Neural cell (in vitro differentiated cells): ENCODE measurements around the gene TOP1. TPM values are rescaled to one million over a fixed set of nuclear protein-coding genes. Genes with fewer than 3 reads are reported as not detected.

Experiments used
- H2AFZ ChIP-seq: fragments of 200-600, 300-800 bp; sonication (generic), shearing (Covaris generic); 2 replicates; pipeline ENCODE4 v1.6.0; 2014; ENCODE audit warnings: low read depth, mild to moderate bottlenecking, antibody characterized with exemption, low read length, moderate library complexity
- H3F3A ChIP-seq: fragments of 200-600 bp; shearing (Covaris generic); 2 replicates; pipeline ENCODE4 v1.6.1; 2016; ENCODE audit warnings: mild to moderate bottlenecking, moderate library complexity, mixed read lengths, antibody characterized with exemption, low read length; ENCODE audit not compliant: insufficient read depth, poor library complexity, severe bottlenecking
- H3K27ac ChIP-seq: fragments of 200-600, 300-800 bp; sonication (generic), shearing (Covaris generic); 2 replicates; pipeline ENCODE4 v1.5.1; 2014; ENCODE audit warnings: mild to moderate bottlenecking, low read length, moderate library complexity
- H3K27me3 ChIP-seq: fragments of 300-800, 200-600 bp; sonication (generic), shearing (Covaris generic); 2 replicates; pipeline ENCODE4 v1.6.0; 2014; ENCODE audit warnings: mild to moderate bottlenecking, low read depth, low read length, moderate library complexity; ENCODE audit not compliant: insufficient read depth
- H3K36me3 ChIP-seq: fragments of 300-800, 200-600 bp; sonication (generic), shearing (Covaris generic); 2 replicates; pipeline ENCODE4 v1.5.1; 2014; ENCODE audit warnings: mild to moderate bottlenecking, antibody characterized with exemption, low read length, moderate library complexity; ENCODE audit not compliant: insufficient read depth
- H3K4me2 ChIP-seq: fragments of 300-800, 200-600 bp; sonication (generic), shearing (Covaris generic); 2 replicates; pipeline ENCODE4 v1.6.0; 2014; ENCODE audit warnings: mild to moderate bottlenecking, low read length
- H3K4me3 ChIP-seq: fragments of 300-800, 200-600 bp; sonication (generic), shearing (Covaris generic); 2 replicates; pipeline ENCODE4 v1.5.1; 2014; ENCODE audit warnings: mild to moderate bottlenecking, low read length, moderate library complexity
- H3K79me2 ChIP-seq: fragments of 200-600 bp; shearing (Covaris generic); replicated peaks from 2 replicates; pipeline ENCODE4 v1.6.0; 2014; ENCODE audit warnings: mild to moderate bottlenecking, low read length, moderate library complexity; ENCODE audit not compliant: insufficient read depth
- H3K9ac ChIP-seq: fragments of 300-800, 200-600 bp; sonication (generic), shearing (Covaris generic); 2 replicates; pipeline ENCODE4 v1.6.1; 2016; ENCODE audit warnings: mild to moderate bottlenecking, low read length, mixed read lengths
- H3K9me2 ChIP-seq: fragments of 200-600 bp; shearing (Covaris generic); 2 replicates; pipeline ENCODE4 v1.6.1; 2016; ENCODE audit warnings: mild to moderate bottlenecking, low read length, mixed read lengths; ENCODE audit not compliant: insufficient read depth
- H3K9me3 ChIP-seq: fragments of 200-600, 300-800 bp; sonication (generic), shearing (Covaris generic); 2 replicates; pipeline ENCODE4 v1.6.1; 2016; ENCODE audit warnings: mild to moderate bottlenecking, mixed run types, low read length, moderate library complexity, mixed read lengths
- H4K20me1 ChIP-seq: fragments of 200-600 bp; shearing (Covaris generic); 2 replicates; pipeline ENCODE4 v1.6.1; 2016; ENCODE audit warnings: mild to moderate bottlenecking, mixed run types; ENCODE audit not compliant: insufficient read depth
- CTCF ChIP-seq: fragments of 450-650 bp; IDR thresholded peaks from 2 replicates; pipeline ENCODE4 v1.5.1; 2014; ENCODE audit warnings: antibody characterized with exemption, mild to moderate bottlenecking, moderate library complexity; ENCODE audit not compliant: poor library complexity, severe bottlenecking
- EP300 ChIP-seq: fragments of 450-650 bp; conservative IDR thresholded peaks from 2 replicates; pipeline ENCODE4 v1.6.1; 2014; ENCODE audit warnings: antibody characterized with exemption, mild to moderate bottlenecking, moderate library complexity; ENCODE audit not compliant: poor library complexity, severe bottlenecking
- EZH2 ChIP-seq: fragments of 200-600, 300-800 bp; shearing (Covaris generic), sonication (generic); IDR thresholded peaks from 2 replicates; pipeline ENCODE4 v1.6.1; 2014; ENCODE audit warnings: antibody characterized with exemption, low read length, borderline replicate concordance, mild to moderate bottlenecking; ENCODE audit not compliant: insufficient read depth, poor library complexity, severe bottlenecking
- MXI1 ChIP-seq: fragments of 450-650 bp; conservative IDR thresholded peaks from 2 replicates; pipeline ENCODE4 v1.6.1; 2014; ENCODE audit warnings: antibody characterized with exemption, mild to moderate bottlenecking; ENCODE audit not compliant: poor library complexity, severe bottlenecking
- RAD21 ChIP-seq: fragments of 450-650 bp; conservative IDR thresholded peaks from 2 replicates; pipeline ENCODE4 v1.6.1; 2014; ENCODE audit warnings: antibody characterized with exemption, mild to moderate bottlenecking, moderate library complexity
- REST ChIP-seq: IDR thresholded peaks from 2 replicates; pipeline ENCODE4 v1.6.1; 2012; ENCODE audit warnings: borderline replicate concordance
- SMC3 ChIP-seq: fragments of 450-650 bp; conservative IDR thresholded peaks from 2 replicates; pipeline ENCODE4 v1.6.1; 2014; ENCODE audit warnings: antibody characterized with exemption, mild to moderate bottlenecking, moderate library complexity; ENCODE audit not compliant: poor library complexity
- TAF1 ChIP-seq: IDR thresholded peaks from 2 replicates; pipeline ENCODE4 v1.6.1; 2012; ENCODE audit warnings: low read depth
- polyA plus RNA-seq: library from polyadenylated mRNA; depleted of rRNA; stranded (reverse); fragments of >200 nt; gene quantifications from 2 replicates; pipeline ENCODE4 v1.2.3, GENCODE V29; 2014

TOP1 gene
- polyA plus RNA-seq, 1 donor from 2014 or later, result 33.2 TPM

GRCh38 chr20:41123631-41124030 is 95.0 kb downstream of the TOP1 start:
- H3K9me2 ChIP-seq, result no peaks in the 10 kb centered on the region
- H3K4me2 ChIP-seq, result no peak overlapping the region
- no peaks in the 10 kb centered on the region for H3K9me3 ChIP-seq
- H4K20me1 ChIP-seq, result no peaks in the 10 kb centered on the region
- TF ChIP-seq RAD21 (no peak), MXI1 (no peak), TAF1 (no peak), SMC3 (no peak), REST (no peak), EP300 (no peak)
- no peak overlapping the region for H2AFZ ChIP-seq
- peaks cover 38% of the 10 kb centered on the region for H3K36me3 ChIP-seq
- no peak overlapping the region for H3K27ac ChIP-seq
- H3F3A ChIP-seq, result no peaks in the 10 kb centered on the region
- H3K9ac ChIP-seq, result no peak overlapping the region
- H3K4me3 ChIP-seq, result no peak overlapping the region
- H3K27me3 ChIP-seq, result no peaks in the 10 kb centered on the region
- H3K79me2 ChIP-seq, result no peaks in the 10 kb centered on the region

GRCh38 chr20:41124451-41125094 is 96.0 kb downstream of the TOP1 start:
- Histone ChIP-seq H3K9me3 (no peaks in the 10 kb centered on the region), H2AFZ (no peak overlapping the region), H3K9me2 (no peaks in the 10 kb centered on the region), H3K4me3 (no peak overlapping the region), H3F3A (no peaks in the 10 kb centered on the region), H3K9ac (no peak overlapping the region), H3K79me2 (no peaks in the 10 kb centered on the region), H3K4me2 (no peak overlapping the region), H4K20me1 (no peaks in the 10 kb centered on the region), H3K27ac (no peak overlapping the region), H3K27me3 (no peaks in the 10 kb centered on the region), H3K36me3 (peaks cover 29% of the 10 kb centered on the region)
- no peak for TF ChIP-seq SMC3
- no peak for TF ChIP-seq RAD21

- no peak overlapping the region for H3K27ac ChIP-seq
- no peaks in the 10 kb centered on the region for H3K9me2 ChIP-seq
- no peak overlapping the region for H3K4me2 ChIP-seq
- H3K9me3 ChIP-seq, result no peaks in the 10 kb centered on the region
- no peak overlapping the region for H3K9ac ChIP-seq
- H4K20me1 ChIP-seq, result no peaks in the 10 kb centered on the region
- TF ChIP-seq TAF1, result no peak
- no peak for TF ChIP-seq EZH2
- TF ChIP-seq MXI1, result no peak
- no peak for TF ChIP-seq EP300
- TF ChIP-seq RAD21, result no peak
- TF ChIP-seq CTCF, result no peak
- H3K4me3 ChIP-seq, result no peak overlapping the region
- no peaks in the 10 kb centered on the region for H3K27me3 ChIP-seq
- no peak overlapping the region for H2AFZ ChIP-seq
- no peaks in the 10 kb centered on the region for H3F3A ChIP-seq
- no peaks in the 10 kb centered on the region for H3K79me2 ChIP-seq
- H3K36me3 ChIP-seq, result peaks cover 25% of the 10 kb centered on the region
Observed at GRCh38 chr20:41125530-41126457, 97.2 kb downstream of the TOP1 start.
